ENCODE data around the gene SNAPC1. TPM values are rescaled to one million over a fixed set of nuclear protein-coding genes. Genes with fewer than 3 reads are reported as not detected.

The SNAPC1 gene
- total and polyA plus RNA-seq, 2 donors from 2014 or later = 4.4 to 7.2 TPM

DNA sequence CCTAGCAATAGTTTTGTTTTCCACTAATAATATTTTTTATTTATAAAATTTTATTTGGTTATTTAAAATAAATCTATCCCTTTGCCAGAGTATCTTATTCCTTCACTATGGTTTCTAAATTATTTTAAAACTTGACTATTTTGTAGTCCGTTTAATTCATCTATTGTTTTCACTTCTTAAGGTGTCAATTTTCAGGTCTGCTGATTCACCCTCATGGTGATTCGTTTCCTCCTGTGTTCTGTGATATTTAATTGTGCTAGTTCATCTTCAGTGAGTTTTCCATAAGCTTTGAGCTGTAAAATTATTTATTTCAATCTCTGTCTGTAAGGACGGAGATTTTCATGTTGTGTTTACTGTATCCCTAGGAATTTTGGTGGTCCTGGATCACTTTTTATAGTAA is 70.6 kb downstream of the SNAPC1 start:
- Histone ChIP-seq H3K27ac (ENCODE audit: low read depth in 2 of 2, low read length in 2 of 2) (no peak overlapping the region), H3K9ac (ENCODE audit: low read length in 3 of 3) (no peak overlapping the region), H3K4me3 (ENCODE audit: low read length in 3 of 3) (no peak overlapping the region), H3K36me3 (ENCODE audit: control insufficient read depth in 2 of 3, insufficient read depth in 3 of 3, low read length in 3 of 3) (no peaks in the 10 kb centered on the region), H3K9me3 (ENCODE audit: control insufficient read depth in 2 of 3, insufficient read depth in 1 of 3, low read length in 3 of 3) (no peaks in the 10 kb centered on the region), H3K27me3 (ENCODE audit: control insufficient read depth, insufficient read depth, low read length) (no peaks in the 10 kb centered on the region), H3K4me1 (ENCODE audit: control insufficient read depth in 2 of 3, insufficient read depth in 2 of 3, low read depth in 1 of 3, low read length in 3 of 3) (no peaks in the 10 kb centered on the region)
- intact Hi-C loops (cut with DNase I) = loop anchor here (5.0 kb wide), 1 partner anchor 375 kb away; no protein-coding TSS in a partner anchor
- TF ChIP-seq, protein P1, sequence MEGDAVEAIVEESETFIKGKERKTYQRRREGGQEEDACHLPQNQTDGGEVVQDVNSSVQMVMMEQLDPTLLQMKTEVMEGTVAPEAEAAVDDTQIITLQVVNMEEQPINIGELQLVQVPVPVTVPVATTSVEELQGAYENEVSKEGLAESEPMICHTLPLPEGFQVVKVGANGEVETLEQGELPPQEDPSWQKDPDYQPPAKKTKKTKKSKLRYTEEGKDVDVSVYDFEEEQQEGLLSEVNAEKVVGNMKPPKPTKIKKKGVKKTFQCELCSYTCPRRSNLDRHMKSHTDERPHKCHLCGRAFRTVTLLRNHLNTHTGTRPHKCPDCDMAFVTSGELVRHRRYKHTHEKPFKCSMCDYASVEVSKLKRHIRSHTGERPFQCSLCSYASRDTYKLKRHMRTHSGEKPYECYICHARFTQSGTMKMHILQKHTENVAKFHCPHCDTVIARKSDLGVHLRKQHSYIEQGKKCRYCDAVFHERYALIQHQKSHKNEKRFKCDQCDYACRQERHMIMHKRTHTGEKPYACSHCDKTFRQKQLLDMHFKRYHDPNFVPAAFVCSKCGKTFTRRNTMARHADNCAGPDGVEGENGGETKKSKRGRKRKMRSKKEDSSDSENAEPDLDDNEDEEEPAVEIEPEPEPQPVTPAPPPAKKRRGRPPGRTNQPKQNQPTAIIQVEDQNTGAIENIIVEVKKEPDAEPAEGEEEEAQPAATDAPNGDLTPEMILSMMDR (IDR thresholded peaks at IDR 0.05; ENCODE audit: borderline replicate concordance, extremely low read depth, insufficient read depth) = no peak
- FAIRE-seq (no peak), DNase-seq (no peak)

DNA sequence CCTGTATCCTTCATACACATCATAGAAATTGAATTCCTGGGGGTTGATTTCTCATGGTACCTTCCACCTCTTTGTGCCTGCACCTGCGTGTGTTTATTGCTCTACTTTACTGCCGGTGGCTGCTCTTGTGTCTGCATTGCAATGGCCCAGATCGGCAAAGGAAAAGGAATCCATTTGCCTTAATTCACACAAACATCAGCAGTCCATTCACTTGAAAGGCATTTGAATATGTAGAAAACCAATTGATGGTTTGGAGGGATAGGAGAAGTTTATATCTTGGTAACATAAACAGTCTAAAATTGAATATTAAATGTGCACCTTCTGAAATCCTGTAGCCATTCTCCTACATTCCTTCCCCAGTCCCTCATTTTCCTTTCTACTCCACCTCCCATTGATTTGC is 74.0 kb downstream of the SNAPC1 start:
- no peaks in the 10 kb centered on the region for H3K27me3 ChIP-seq (ENCODE audit: control insufficient read depth, insufficient read depth, low read length)
- DNase-seq = peak in 1 of 5 donors; percentile 14
- H3K4me1 ChIP-seq (ENCODE audit: control insufficient read depth in 2 of 3, insufficient read depth in 2 of 3, low read depth in 1 of 3, low read length in 3 of 3) = no peaks in the 10 kb centered on the region
- no peak overlapping the region for H3K4me3 ChIP-seq (ENCODE audit: low read length in 3 of 3)
- H3K9me3 ChIP-seq (ENCODE audit: control insufficient read depth in 2 of 3, insufficient read depth in 1 of 3, low read length in 3 of 3) = no peaks in the 10 kb centered on the region
- FAIRE-seq = no peak
- H3K9ac ChIP-seq (ENCODE audit: low read length in 3 of 3) = no peak overlapping the region
- intact Hi-C loops (cut with DNase I) = no loop called here
- no peaks in the 10 kb centered on the region for H3K36me3 ChIP-seq (ENCODE audit: control insufficient read depth in 2 of 3, insufficient read depth in 3 of 3, low read length in 3 of 3)
- TF ChIP-seq, protein P1 (IDR thresholded peaks at IDR 0.05; ENCODE audit: borderline replicate concordance, extremely low read depth, insufficient read depth) = no peak
- no peak overlapping the region for H3K27ac ChIP-seq (ENCODE audit: low read depth in 2 of 2, low read length in 2 of 2)

DNA sequence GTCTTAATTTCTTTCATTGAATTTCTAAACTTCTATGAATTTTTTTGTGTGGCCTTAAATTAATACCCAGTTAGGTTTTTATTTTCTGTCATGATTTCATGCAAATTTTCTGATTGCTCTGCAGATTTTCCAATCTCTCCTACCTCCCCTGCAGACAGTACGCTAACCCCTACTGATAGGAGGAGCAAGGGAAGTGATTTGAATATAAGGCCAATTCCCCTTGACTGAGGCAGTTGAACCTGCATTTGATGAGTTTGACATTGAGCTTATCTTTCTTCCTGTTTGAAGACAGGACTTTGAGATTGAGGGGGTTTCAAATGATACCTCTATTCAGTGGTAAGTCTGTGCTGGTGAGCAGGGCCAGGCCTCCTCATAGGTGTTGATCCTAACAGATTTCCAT is 74.6 kb downstream of the SNAPC1 start:
- Histone ChIP-seq H3K27me3 (ENCODE audit: control insufficient read depth, insufficient read depth, low read length) (no peaks in the 10 kb centered on the region), H3K4me3 (ENCODE audit: low read length in 3 of 3) (no peak overlapping the region), H3K9ac (ENCODE audit: low read length in 3 of 3) (no peak overlapping the region), H3K4me1 (ENCODE audit: control insufficient read depth in 2 of 3, insufficient read depth in 2 of 3, low read depth in 1 of 3, low read length in 3 of 3) (no peaks in the 10 kb centered on the region), H3K9me3 (ENCODE audit: control insufficient read depth in 2 of 3, insufficient read depth in 1 of 3, low read length in 3 of 3) (no peaks in the 10 kb centered on the region), H3K27ac (ENCODE audit: low read depth in 2 of 2, low read length in 2 of 2) (no peak overlapping the region), H3K36me3 (ENCODE audit: control insufficient read depth in 2 of 3, insufficient read depth in 3 of 3, low read length in 3 of 3) (no peaks in the 10 kb centered on the region)
- TF ChIP-seq, protein P1 (IDR thresholded peaks at IDR 0.05; ENCODE audit: borderline replicate concordance, extremely low read depth, insufficient read depth) = no peak
- intact Hi-C loops (cut with DNase I) = no loop called here
- FAIRE-seq = no peak
- no peak for DNase-seq
